Uterus (tissue), 2 donors: ENCODE measurements around the gene C2orf80.

ENCODE experiments used
- POLR2A ChIP-seq, 2 donors: fragments of 450-650 bp; IDR thresholded peaks; one replicate each; pipeline ENCODE4 v1.6.1; 2016; ENCODE audit warnings: antibody characterized with exemption in 2 of 2, mild to moderate bottlenecking in 1 of 2, moderate library complexity in 1 of 2
- TF ChIP-seq, protein P1 (sequence below), 4 experiments: fragments of 200-600 bp in 2 of 4; fragments of 450-650 bp in 2 of 4; sonication (generic) in 2 of 4; IDR thresholded peaks; one replicate each; pipeline ENCODE4 v1.5.1; 2016 to 2019; ENCODE audit warnings: antibody characterized with exemption in 4 of 4, mild to moderate bottlenecking in 2 of 4, moderate library complexity in 1 of 4

GRCh38 chr2:208130712-208131110, 59.1 kb downstream of the C2orf80 start:
- TF ChIP-seq, protein P1, sequence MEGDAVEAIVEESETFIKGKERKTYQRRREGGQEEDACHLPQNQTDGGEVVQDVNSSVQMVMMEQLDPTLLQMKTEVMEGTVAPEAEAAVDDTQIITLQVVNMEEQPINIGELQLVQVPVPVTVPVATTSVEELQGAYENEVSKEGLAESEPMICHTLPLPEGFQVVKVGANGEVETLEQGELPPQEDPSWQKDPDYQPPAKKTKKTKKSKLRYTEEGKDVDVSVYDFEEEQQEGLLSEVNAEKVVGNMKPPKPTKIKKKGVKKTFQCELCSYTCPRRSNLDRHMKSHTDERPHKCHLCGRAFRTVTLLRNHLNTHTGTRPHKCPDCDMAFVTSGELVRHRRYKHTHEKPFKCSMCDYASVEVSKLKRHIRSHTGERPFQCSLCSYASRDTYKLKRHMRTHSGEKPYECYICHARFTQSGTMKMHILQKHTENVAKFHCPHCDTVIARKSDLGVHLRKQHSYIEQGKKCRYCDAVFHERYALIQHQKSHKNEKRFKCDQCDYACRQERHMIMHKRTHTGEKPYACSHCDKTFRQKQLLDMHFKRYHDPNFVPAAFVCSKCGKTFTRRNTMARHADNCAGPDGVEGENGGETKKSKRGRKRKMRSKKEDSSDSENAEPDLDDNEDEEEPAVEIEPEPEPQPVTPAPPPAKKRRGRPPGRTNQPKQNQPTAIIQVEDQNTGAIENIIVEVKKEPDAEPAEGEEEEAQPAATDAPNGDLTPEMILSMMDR (IDR thresholded peaks at IDR 0.05) = no peak
- TF ChIP-seq POLR2A (IDR thresholded peaks at IDR 0.05) = no peak
